Brain microvascular endothelial cell (primary cell): Measurements from ENCODE around the gene PRDM16.

ENCODE experiments used
- DNase-seq: peaks from one replicate; pipeline ENCODE4 v3.0.0-alpha.2; 2020
- H3K27ac ChIP-seq: fragments of 250-450 bp; sonication (Bioruptor Pico); 2 replicates; pipeline ENCODE4 v1.5.1; 2020; ENCODE audit warnings: mild to moderate bottlenecking, moderate library complexity
- H3K27me3 ChIP-seq: fragments of 250-450 bp; sonication (Bioruptor Pico); replicated peaks from 2 replicates; pipeline ENCODE4 v1.5.1; 2020; ENCODE audit warnings: mild to moderate bottlenecking
- H3K36me3 ChIP-seq: fragments of 250-450 bp; sonication (Bioruptor Pico); replicated peaks from 2 replicates; pipeline ENCODE4 v1.5.1; 2020; ENCODE audit warnings: mild to moderate bottlenecking
- H3K4me3 ChIP-seq: 2 replicates; pipeline ENCODE4 v1.5.1; 2011; ENCODE audit warnings: low read depth, mild to moderate bottlenecking, control low read depth, low read length, moderate library complexity
- CTCF ChIP-seq: IDR thresholded peaks from 2 replicates; pipeline ENCODE4 v1.5.1; 2011; ENCODE audit warnings: low read depth, mild to moderate bottlenecking, moderate library complexity, low read length, control low read depth, inconsistent platforms; ENCODE audit errors: missing control alignments
- in situ Hi-C: cut with HindIII; loops from 2 replicates; pipeline ENCODE4 v1.10.0; 2017; ENCODE audit warnings: low sequenced_read_pairs, low pct_ligation_motif_present

Gene PRDM16

GRCh38 chr1:3078871-3079270 is 9.9 kb downstream of the PRDM16 start:
- in situ Hi-C loops, result no loop called here
- Histone ChIP-seq H3K27ac (no peak overlapping the region), H3K27me3 (peaks cover 6% of the 10 kb centered on the region), H3K36me3 (no peaks in the 10 kb centered on the region), H3K4me3 (no peak overlapping the region)
- no peak for TF ChIP-seq CTCF
- no peak for DNase-seq

GRCh38 chr1:3079381-3080052 is 10.5 kb downstream of the PRDM16 start:
- no peak overlapping the region for H3K4me3 ChIP-seq
- no peak overlapping the region for H3K27ac ChIP-seq
- in situ Hi-C loops, result no loop called here
- no peaks in the 10 kb centered on the region for H3K36me3 ChIP-seq
- no peak for TF ChIP-seq CTCF
- no peak for DNase-seq
- H3K27me3 ChIP-seq, result peaks cover 2% of the 10 kb centered on the region

GRCh38 chr1:3080053-3080955 is 11.3 kb downstream of the PRDM16 start:
- TF ChIP-seq CTCF, result no peak
- H3K4me3 ChIP-seq, result no peak overlapping the region
- no peak for DNase-seq
- H3K27me3 ChIP-seq, result no peaks in the 10 kb centered on the region
- no peaks in the 10 kb centered on the region for H3K36me3 ChIP-seq
- in situ Hi-C loops, result no loop called here
- H3K27ac ChIP-seq, result no peak overlapping the region

- in situ Hi-C loops, result no loop called here
- Histone ChIP-seq H3K27me3 (no peaks in the 10 kb centered on the region), H3K36me3 (no peaks in the 10 kb centered on the region), H3K4me3 (no peak overlapping the region), H3K27ac (no peak overlapping the region)
- TF ChIP-seq CTCF, result no peak
- no peak for DNase-seq
Measured at GRCh38 chr1:3081171-3081683, 12.2 kb downstream of the PRDM16 start.

- in situ Hi-C loops, result no loop called here
- no peaks in the 10 kb centered on the region for H3K27me3 ChIP-seq
- no peak for DNase-seq
- TF ChIP-seq CTCF, result no peak
- no peak overlapping the region for H3K4me3 ChIP-seq
- H3K36me3 ChIP-seq, result no peaks in the 10 kb centered on the region
- H3K27ac ChIP-seq, result no peak overlapping the region
Measured at GRCh38 chr1:3082051-3082450, 13.0 kb downstream of the PRDM16 start.
